GM21619 (cell line): ENCODE data around the gene FAM204A.

Source experiments
- ATAC-seq: cut with Tn5 transposase; IDR thresholded peaks from one replicate; pipeline ENCODE4 v1.9.1; 2021; ENCODE audit not compliant: unreplicated experiment

The FAM204A gene

GRCh38 chr10:118341791-118342637 is at the start of gene FAM204A:
TSS of gene FAM204A (minus strand) at chr10:118342324. CDS start at chr10:118336415, 5,909 bp downstream.
- ATAC-seq, result peak; percentile 100

GRCh38 chr10:118383699-118384098 is 41.6 kb upstream of the FAM204A start:
- ATAC-seq, result no peak

GRCh38 chr10:118383063-118383689 is 41.1 kb upstream of the FAM204A start:
- no peak for ATAC-seq

- ATAC-seq, result no peak
Measured at GRCh38 chr10:118374404-118374803, 32.3 kb upstream of the FAM204A start.

GRCh38 chr10:118373786-118374185 is 31.7 kb upstream of the FAM204A start:
- no peak for ATAC-seq

DNA sequence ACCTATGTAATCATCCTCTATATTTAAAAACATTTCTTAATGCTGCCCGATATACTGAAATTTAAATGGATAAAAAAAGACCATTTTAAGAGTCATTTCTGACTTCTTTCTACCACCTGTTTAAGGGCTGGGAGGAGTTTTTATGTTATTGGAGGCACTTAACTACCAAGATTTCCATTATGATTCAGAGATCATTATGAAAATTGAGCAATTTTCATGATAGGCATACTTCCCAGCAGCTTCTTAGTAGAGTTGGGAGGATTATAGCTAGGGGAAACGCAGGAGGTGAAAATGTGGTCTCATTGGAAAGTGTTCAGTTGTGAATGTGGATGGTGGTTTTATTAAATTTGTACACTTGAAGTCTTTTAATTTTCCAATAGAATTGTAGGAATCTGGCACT is 28.4 kb upstream of the FAM204A start:
- no peak for ATAC-seq

DNA sequence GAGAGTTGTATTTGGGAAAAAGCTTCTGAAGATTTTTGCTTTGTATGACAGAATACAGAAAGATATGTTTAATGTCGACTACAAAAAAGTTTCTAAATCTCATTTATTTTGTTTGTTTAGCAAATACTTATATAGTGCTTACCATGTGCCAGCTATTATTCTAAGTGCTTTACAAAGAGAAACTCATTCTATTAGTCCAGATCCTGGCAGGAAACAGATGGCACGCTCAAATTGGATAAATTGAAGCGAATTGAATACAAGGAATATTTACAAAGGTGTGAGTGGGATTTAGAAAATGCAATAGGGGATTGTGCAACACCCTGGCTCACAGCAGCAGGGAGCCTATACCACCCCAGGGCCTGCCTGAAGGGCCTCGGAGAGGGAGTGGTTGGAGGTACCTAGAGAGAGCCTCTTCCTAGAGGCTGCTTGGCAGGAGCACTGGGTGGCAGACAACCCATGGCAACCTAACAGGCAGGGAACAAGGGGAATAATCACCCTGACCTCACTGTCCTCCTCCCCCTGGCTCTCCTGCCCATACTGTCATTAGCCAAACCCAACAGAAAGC is 27.6 kb upstream of the FAM204A start:
- ATAC-seq, result no peak

DNA sequence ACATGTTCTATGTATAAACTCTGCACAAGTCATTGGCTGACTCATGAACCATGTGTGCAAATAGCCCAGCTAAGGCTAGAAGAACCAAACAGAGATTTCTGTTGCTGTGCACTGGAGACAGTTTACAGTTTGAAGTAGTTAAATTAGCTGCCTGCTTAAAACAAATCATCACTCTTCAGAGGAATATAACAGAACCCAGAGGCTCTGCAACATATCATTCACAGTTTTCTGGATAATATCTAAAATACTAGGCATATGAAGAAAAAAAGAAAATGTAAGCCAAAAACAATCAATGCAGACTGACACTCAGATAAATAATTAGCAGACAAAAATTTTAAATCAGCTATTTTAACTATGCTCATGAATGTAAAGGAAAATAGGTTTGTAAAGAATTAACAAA is 23.6 kb upstream of the FAM204A start:
- no peak for ATAC-seq

DNA sequence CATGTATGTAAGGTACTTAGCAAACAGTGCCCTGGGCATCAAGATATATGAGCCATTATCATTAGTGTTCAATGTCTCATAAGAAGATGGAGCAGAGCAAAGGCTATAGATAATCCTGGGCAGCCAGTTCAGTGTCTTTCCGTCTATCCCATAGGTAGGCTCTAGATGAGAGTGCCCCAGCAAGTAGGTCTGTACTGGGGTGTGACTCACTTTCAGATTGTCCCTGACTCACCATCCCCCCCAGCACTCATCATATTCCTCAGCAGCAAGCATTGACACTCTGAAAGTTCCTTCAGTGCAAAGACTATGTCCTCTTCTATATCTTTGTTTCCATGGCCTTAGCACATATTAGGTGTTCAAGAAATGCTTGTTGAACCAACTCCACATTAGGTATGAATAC is 20.0 kb upstream of the FAM204A start:
- no peak for ATAC-seq

DNA sequence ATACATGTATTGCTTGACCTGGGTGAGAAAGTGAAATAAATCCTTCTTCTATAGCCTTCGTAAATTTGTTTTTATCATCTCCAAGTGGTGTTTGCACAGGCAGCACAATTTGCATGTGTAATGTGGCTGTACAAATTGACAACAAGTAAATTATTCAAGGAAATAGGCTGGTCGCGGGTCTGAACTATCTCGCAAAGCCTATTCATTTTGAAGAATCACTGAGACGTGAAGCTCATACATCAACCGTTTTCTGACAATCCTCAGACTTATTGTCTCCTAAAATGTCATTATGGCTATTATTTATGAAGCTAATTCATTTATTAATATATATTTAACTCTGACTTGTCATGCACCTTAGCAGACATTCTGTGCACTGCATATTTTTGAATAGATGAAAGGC is 16.2 kb upstream of the FAM204A start:
- no peak for ATAC-seq

DNA sequence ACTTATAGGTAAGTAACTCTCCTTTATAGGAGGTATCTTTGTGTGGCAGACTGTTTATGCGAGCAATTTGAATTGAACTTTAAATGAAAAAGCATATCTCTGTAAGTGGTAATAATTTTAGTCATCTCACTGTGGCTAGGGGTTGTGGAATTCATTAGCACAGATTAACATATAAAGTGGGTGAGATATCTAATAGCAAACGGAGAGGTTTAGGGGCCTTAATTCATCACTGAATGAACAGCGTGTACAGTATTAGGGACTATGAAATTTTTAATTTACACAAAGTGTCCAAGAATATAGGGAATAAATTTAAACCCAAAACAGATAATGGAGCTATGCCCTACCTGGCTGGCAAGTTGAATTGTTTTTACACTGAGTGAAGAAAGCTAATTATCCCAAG is 15.7 kb upstream of the FAM204A start:
- ATAC-seq, result no peak

DNA sequence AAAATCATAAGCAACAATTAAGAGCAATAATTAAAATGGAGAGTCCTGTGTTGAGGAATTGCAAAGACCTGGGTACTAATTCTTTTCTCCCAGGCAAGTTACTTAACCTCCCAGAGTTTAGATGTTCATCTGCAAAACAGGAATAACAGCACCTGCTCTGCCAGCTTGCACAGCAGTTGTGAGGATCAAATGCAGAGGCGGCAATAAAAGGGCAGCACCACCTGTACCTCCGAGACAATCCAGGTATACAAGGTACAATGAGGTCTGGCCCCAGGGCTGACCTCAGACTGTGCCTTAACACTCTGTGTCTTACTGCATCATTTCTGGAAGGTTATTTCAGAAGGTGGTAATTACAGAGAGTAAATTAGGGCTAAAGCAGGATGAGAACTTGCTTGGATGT is 14.5 kb upstream of the FAM204A start:
- no peak for ATAC-seq

DNA sequence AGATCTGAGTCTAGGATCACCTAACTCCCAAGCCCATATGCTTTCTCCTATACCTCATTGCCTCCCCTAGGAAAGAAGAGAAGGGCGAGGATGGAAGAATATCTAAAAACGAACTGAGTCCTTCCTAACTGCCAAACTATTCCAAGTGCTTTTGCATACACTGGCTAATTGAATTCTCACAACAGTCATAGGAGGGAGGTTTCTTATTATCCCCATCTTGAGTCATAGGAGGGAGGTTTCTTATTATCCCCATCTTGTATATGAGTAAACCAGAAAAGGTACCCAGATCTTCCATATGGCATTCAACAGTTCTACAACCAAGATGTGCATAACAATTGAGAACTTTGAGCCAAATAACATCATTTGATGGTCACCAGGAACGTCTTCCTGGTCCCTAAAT is 13.1 kb upstream of the FAM204A start:
- ATAC-seq, result no peak

DNA sequence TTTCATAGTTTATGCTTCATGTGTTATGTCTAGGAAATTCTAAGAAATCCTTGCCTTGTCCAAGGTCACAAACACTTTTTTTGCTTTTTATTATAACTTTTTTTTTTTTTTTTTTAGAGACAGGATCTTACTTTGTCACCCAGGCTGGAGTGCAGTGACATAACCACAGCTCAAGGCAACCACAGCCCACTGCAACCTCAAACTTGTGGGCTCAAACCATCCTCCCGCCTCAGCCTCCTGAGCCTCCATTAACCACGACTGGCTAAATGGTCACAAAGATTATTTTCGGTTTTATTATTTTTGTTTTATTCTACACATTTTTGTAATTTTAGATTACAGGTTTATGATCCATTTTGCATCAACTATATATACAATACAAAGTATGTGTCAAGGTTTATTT is 7.1 kb upstream of the FAM204A start:
- ATAC-seq, result no peak

- no peak for ATAC-seq
Measured at GRCh38 chr10:118343549-118343948, 1.4 kb upstream of the FAM204A start.

DNA sequence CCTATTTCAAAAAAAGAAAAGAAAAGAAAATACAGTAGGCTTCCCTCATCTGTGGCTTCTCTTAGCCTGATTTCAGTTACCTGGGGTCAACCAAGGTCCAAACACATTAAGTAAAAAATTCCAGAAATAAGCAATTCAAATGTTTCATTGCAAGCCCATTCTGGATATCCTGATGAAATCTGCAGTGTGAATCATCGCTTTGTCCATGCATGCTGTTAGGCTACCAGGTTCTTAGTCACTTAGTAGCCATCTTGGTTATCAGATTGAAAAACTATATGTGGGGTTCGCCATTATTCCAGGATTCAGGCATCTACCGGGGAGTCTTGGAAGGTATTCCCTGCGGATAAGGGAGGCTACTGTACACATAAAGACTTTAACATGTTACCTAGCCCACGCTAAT is 991 bp upstream of the FAM204A start:
- ATAC-seq, result no peak

GRCh38 chr10:118342638-118343020 is 505 bp upstream of the FAM204A start:
- peak; percentile 2 for ATAC-seq

- ATAC-seq, result no peak
Measured at GRCh38 chr10:118340486-118340885, 1.6 kb downstream of the FAM204A start.

GRCh38 chr10:118339111-118339510 is 3.0 kb downstream of the FAM204A start:
- ATAC-seq, result no peak

GRCh38 chr10:118337356-118337755 is 4.8 kb downstream of the FAM204A start:
- no peak for ATAC-seq

DNA sequence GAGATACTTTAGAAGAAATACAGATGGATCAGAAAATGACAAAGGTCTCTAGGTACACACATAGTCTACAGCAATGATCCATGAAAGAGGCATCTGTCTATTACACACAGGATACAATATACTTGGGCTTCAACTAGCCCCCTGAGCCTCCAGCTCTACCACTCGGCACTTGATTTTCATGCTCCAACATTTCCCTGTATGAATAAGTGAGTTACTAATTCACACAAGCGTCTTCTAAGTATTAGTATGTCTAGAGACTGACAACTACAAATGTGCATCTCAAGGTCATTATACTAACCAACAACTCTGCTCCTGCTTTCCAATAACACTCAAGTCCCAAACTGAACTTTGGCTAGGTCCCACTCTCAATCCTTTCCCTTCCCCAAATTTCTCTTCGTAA is 8.3 kb downstream of the FAM204A start:
- ATAC-seq, result no peak
